Measurements from ENCODE around the gene INSR. TPM values are rescaled to one million over a fixed set of nuclear protein-coding genes. Genes with fewer than 3 reads are reported as not detected.

INSR gene
- total and polyA plus RNA-seq, 2 donors (not counting 3 experiments of a cell fraction or from before 2014, with no cell fraction given), result 4.9 to 19.5 TPM

- no TSS peak for BruUV-seq (replicated peaks)
- CTCF ChIA-PET, result no interaction called here
- dilution Hi-C loops (cut with MboI; ENCODE audit: extremely low pct_ligation_motif_present, low sequenced_read_pairs), result no loop called here
These were observed 43.3 kb downstream of the INSR start for GRCh38 chr19:7250951-7251350.

GRCh38 chr19:7250057-7250596 lies 44.1 kb downstream of the INSR start:
- Histone ChIP-seq H3K27me3 (ENCODE audit: control insufficient read depth in 2 of 2, insufficient read depth in 2 of 2, low read length in 2 of 2) (no peaks in the 10 kb centered on the region), H2AFZ (ENCODE audit: low read depth, low read length) (no peak overlapping the region), H3K36me3 (ENCODE audit: control insufficient read depth in 2 of 2, extremely low read depth in 1 of 2, insufficient read depth in 2 of 2, low read length in 2 of 2) (no peaks in the 10 kb centered on the region), H3K79me2 (ENCODE audit: control insufficient read depth, insufficient read depth, low read length) (no peaks in the 10 kb centered on the region), H3K9ac (replicated peaks; ENCODE audit: extremely low read depth, insufficient read depth, low read length) (no peak overlapping the region), H3K4me2 (ENCODE audit: insufficient read depth, low read length) (no peak overlapping the region), H3K9me3 (replicated peaks; ENCODE audit: control insufficient read depth, insufficient read depth, low read length) (no peaks in the 10 kb centered on the region), H4K20me1 (replicated peaks; ENCODE audit: control insufficient read depth, extremely low read depth, insufficient read depth, low read length) (no peaks in the 10 kb centered on the region), H3K27ac (ENCODE audit: insufficient read depth, low read depth, low read length) (no peak overlapping the region), H3K9me1 (replicated peaks; ENCODE audit: control insufficient read depth, extremely low read depth, insufficient read depth, low read length) (no peaks in the 10 kb centered on the region), H3K4me3 (replicated peaks in 1 of 3; ENCODE audit: insufficient read depth in 1 of 3, low read depth in 1 of 3, low read length in 3 of 3) (no peak overlapping the region), H3K4me1 (ENCODE audit: control insufficient read depth, extremely low read depth, insufficient read depth, low read length) (no peaks in the 10 kb centered on the region)
- intact Hi-C loops (cut with micrococcal nuclease), result no loop called here
- DNase-seq (ENCODE audit: low read depth, low spot score) (no peak), FAIRE-seq (no peak)
- BruUV-seq (replicated peaks), result no TSS peak
- ChIA-PET CTCF (no interaction called here), POLR2A (interaction anchor here (0.6 kb wide), 1 partner anchor 71 kb away, joined by 7 read pairs; no protein-coding TSS in a partner anchor)
- no peak for TF ChIP-seq GATA2 (IDR thresholded peaks at IDR 0.05; ENCODE audit: insufficient read depth, insufficient read length, low read depth, low read length)
- no peak for TF ChIP-seq POLR2A (IDR thresholded peaks at IDR 0.05; ENCODE audit: low read depth, low read length)
- TF ChIP-seq EZH2 (IDR thresholded peaks at IDR 0.05; ENCODE audit: borderline replicate concordance, low read depth, low read length, severe bottlenecking), result no peak
- TF ChIP-seq FOS (IDR thresholded peaks at IDR 0.05; ENCODE audit: borderline replicate concordance, insufficient read depth, low read length), result no peak
- TF ChIP-seq MYC (IDR thresholded peaks at IDR 0.05; ENCODE audit: low read depth, low read length), result no peak
- no peak for TF ChIP-seq CTCF (IDR thresholded peaks at IDR 0.05; ENCODE audit: extremely low read depth in 1 of 2, insufficient read depth in 1 of 2, low read depth in 1 of 2, low read length in 2 of 2)
- no peak for TF ChIP-seq MAX (IDR thresholded peaks at IDR 0.05; ENCODE audit: insufficient read depth, insufficient read length)
- TF ChIP-seq JUN (IDR thresholded peaks at IDR 0.05; ENCODE audit: borderline replicate concordance, insufficient read depth, insufficient read length, low read depth), result no peak
- TF ChIP-seq POLR2AphosphoS5 (IDR thresholded peaks at IDR 0.05; ENCODE audit: insufficient read depth, low read depth, low read length), result no peak
- dilution Hi-C loops (cut with MboI; ENCODE audit: extremely low pct_ligation_motif_present, low sequenced_read_pairs), result no loop called here

More at GRCh38 chr19:7250951-7251350, 43.3 kb downstream of the INSR start:
- Histone ChIP-seq H3K9ac (replicated peaks; ENCODE audit: extremely low read depth, insufficient read depth, low read length) (no peak overlapping the region), H3K36me3 (ENCODE audit: control insufficient read depth in 2 of 2, extremely low read depth in 1 of 2, insufficient read depth in 2 of 2, low read length in 2 of 2) (no peaks in the 10 kb centered on the region), H2AFZ (ENCODE audit: low read depth, low read length) (no peak overlapping the region), H3K4me1 (ENCODE audit: control insufficient read depth, extremely low read depth, insufficient read depth, low read length) (no peaks in the 10 kb centered on the region), H3K9me1 (replicated peaks; ENCODE audit: control insufficient read depth, extremely low read depth, insufficient read depth, low read length) (no peaks in the 10 kb centered on the region), H3K4me2 (ENCODE audit: insufficient read depth, low read length) (no peak overlapping the region), H3K79me2 (ENCODE audit: control insufficient read depth, insufficient read depth, low read length) (no peaks in the 10 kb centered on the region), H3K9me3 (replicated peaks; ENCODE audit: control insufficient read depth, insufficient read depth, low read length) (no peaks in the 10 kb centered on the region), H4K20me1 (replicated peaks; ENCODE audit: control insufficient read depth, extremely low read depth, insufficient read depth, low read length) (no peaks in the 10 kb centered on the region), H3K27me3 (ENCODE audit: control insufficient read depth in 2 of 2, insufficient read depth in 2 of 2, low read length in 2 of 2) (no peaks in the 10 kb centered on the region), H3K27ac (ENCODE audit: insufficient read depth, low read depth, low read length) (no peak overlapping the region), H3K4me3 (replicated peaks in 1 of 3; ENCODE audit: insufficient read depth in 1 of 3, low read depth in 1 of 3, low read length in 3 of 3) (no peak overlapping the region)
- intact Hi-C loops (cut with micrococcal nuclease), result no loop called here
- no peak for DNase-seq (ENCODE audit: low read depth, low spot score)
- POLR2A ChIA-PET, result no interaction called here
- no peak for TF ChIP-seq MAX (IDR thresholded peaks at IDR 0.05; ENCODE audit: insufficient read depth, insufficient read length)
- no peak for TF ChIP-seq EZH2 (IDR thresholded peaks at IDR 0.05; ENCODE audit: borderline replicate concordance, low read depth, low read length, severe bottlenecking)
- no peak for TF ChIP-seq MYC (IDR thresholded peaks at IDR 0.05; ENCODE audit: low read depth, low read length)
- no peak for TF ChIP-seq POLR2AphosphoS5 (IDR thresholded peaks at IDR 0.05; ENCODE audit: insufficient read depth, low read depth, low read length)
- no peak for TF ChIP-seq FOS (IDR thresholded peaks at IDR 0.05; ENCODE audit: borderline replicate concordance, insufficient read depth, low read length)
- no peak for TF ChIP-seq JUN (IDR thresholded peaks at IDR 0.05; ENCODE audit: borderline replicate concordance, insufficient read depth, insufficient read length, low read depth)
- TF ChIP-seq POLR2A (IDR thresholded peaks at IDR 0.05; ENCODE audit: low read depth, low read length), result no peak
- TF ChIP-seq GATA2 (IDR thresholded peaks at IDR 0.05; ENCODE audit: insufficient read depth, insufficient read length, low read depth, low read length), result no peak
- no peak for FAIRE-seq

Data from endothelial cell of umbilical vein (primary cell).